SU-DHL-6 (cell line): ENCODE data around the gene NEDD4.
"Not testable (repeated sequence)": the region's sequence is repeated elsewhere in the genome, so short reads cannot be mapped to it uniquely, and the experiment has no call there.

ENCODE experiments used
- CTCF ChIP-seq: fragments of 200-600 bp; sonication (generic); IDR thresholded peaks from one replicate; pipeline ENCODE4 v1.5.1; 2017; ENCODE audit warnings: antibody characterized with exemption, mild to moderate bottlenecking, low read length, moderate library complexity; ENCODE audit not compliant: insufficient read depth, poor library complexity, severe bottlenecking
- EZH2phosphoT487 ChIP-seq: fragments of 200-600 bp; sonication (generic), shearing (Covaris generic); conservative IDR thresholded peaks from 2 replicates; pipeline ENCODE4 v1.6.1; 2018; ENCODE audit warnings: mild to moderate bottlenecking, antibody characterized with exemption, low read length, moderate library complexity, mixed read lengths

DNA sequence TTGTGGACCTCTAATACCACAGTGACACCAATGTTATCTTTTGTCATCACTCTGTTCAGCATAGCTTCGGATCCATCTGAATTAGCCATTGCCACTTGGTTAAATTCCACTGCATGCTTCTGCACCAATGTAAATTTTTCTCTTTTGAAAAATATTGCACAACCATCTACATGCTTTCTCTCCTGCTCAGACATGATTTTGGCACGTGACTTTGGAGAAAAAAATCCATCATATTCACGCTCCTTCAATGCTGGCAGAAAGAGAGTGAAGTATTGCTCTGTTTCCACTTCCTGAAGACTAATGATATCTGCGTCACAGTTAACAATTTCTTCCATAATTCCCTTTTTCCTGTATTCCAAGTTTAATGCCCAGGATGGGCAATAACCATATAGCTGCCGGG is 13.0 kb upstream of the NEDD4 start:
- TF ChIP-seq CTCF, EZH2phosphoT487: not testable (repeated sequence)
